Panc1 (cell line): ENCODE results near the gene PROX1.

Experiments
- CTCF ChIP-seq: fragments of 450-650 bp; IDR thresholded peaks from 2 replicates; pipeline ENCODE4 v1.5.1; 2017; ENCODE audit warnings: mild to moderate bottlenecking
- POLR2AphosphoS5 ChIP-seq: IDR thresholded peaks from 2 replicates; pipeline ENCODE4 v1.6.1; 2012; ENCODE audit warnings: mild to moderate bottlenecking, low read depth, low read length, moderate library complexity
- SIN3A ChIP-seq: IDR thresholded peaks from 2 replicates; pipeline ENCODE4 v1.6.1; 2012; ENCODE audit warnings: low read depth, mild to moderate bottlenecking, low read length, moderate library complexity, borderline replicate concordance; ENCODE audit not compliant: insufficient read depth

- TF ChIP-seq SIN3A (no peak), CTCF (no peak), POLR2AphosphoS5 (no peak)
These were observed 39.7 kb downstream of the PROX1 start for GRCh38 chr1:214027498-214027897.
